H1 (cell line): ENCODE results near the gene IFT172. TPM values are rescaled to one million over a fixed set of nuclear protein-coding genes. Genes with fewer than 3 reads are reported as not detected.
A peak's percentile ranks its signal among the peaks of the same experiment; 100 is the strongest.
"Not testable (repeated sequence)": the region's sequence is repeated elsewhere in the genome, so short reads cannot be mapped to it uniquely, and the experiment has no call there.

Experiments
- CTCF ChIA-PET: fragments of 300-600 bp; sonication (Branson Sonifier 250); formaldehyde crosslinking; loops from one replicate; lab custom pipeline; 2021; ENCODE audit not compliant: partially characterized antibody; lab: Charles Lee
- POLR2A ChIA-PET: fragments of 300-600 bp; sonication (Branson Sonifier 250); formaldehyde crosslinking; loops from one replicate; lab custom pipeline; 2021; ENCODE audit warnings: inconsistent platforms; ENCODE audit not compliant: partially characterized antibody; lab: Charles Lee
- DNase-seq, 2 experiments: peaks; one replicate each; pipeline versions ENCODE4 v3.0.0 to v3.0.0-alpha.2; 2010 to 2022; ENCODE audit warnings: low spot score in 2 of 2, low read depth in 1 of 2, mixed read lengths in 1 of 2
- FAIRE-seq: peaks from 2 replicates; lab custom pipeline; 2011; peaks lifted over from hg19 to GRCh38; lab: Jason Lieb, UNC
- H2AFZ ChIP-seq: 2 replicates; pipeline ENCODE4 v1.8.1; 2012; ENCODE audit warnings: low read length, inconsistent platforms
- H2AK5ac ChIP-seq: 2 replicates; pipeline ENCODE4 v1.6.1; 2013; ENCODE audit warnings: low read depth, low read length
- H2BK120ac ChIP-seq: replicated peaks from 2 replicates; pipeline ENCODE3; 2013; ENCODE audit warnings: low read depth, low read length, inconsistent platforms
- H2BK12ac ChIP-seq: 2 replicates; pipeline ENCODE4 v1.6.1; 2013; ENCODE audit warnings: low read depth, low read length
- H2BK15ac ChIP-seq: 2 replicates; pipeline ENCODE4 v1.6.1; 2013; ENCODE audit warnings: low read length
- H2BK20ac ChIP-seq: 2 replicates; pipeline ENCODE4 v1.6.1; 2013; ENCODE audit warnings: low read length
- H2BK5ac ChIP-seq: 2 replicates; pipeline ENCODE4 v1.6.1; 2013; ENCODE audit warnings: low read depth, low read length
- H3K14ac ChIP-seq: 2 replicates; pipeline ENCODE4 v1.6.1; 2013; ENCODE audit warnings: inconsistent platforms; ENCODE audit not compliant: insufficient read length
- H3K18ac ChIP-seq: 2 replicates; pipeline ENCODE4 v1.6.1; 2013; ENCODE audit warnings: low read length; ENCODE audit errors: extremely low read depth
- H3K23ac ChIP-seq: 2 replicates; pipeline ENCODE4 v1.6.1; 2013; ENCODE audit warnings: inconsistent platforms; ENCODE audit not compliant: insufficient read length
- H3K23me2 ChIP-seq: 2 replicates; pipeline ENCODE4 v1.6.1; 2013; ENCODE audit warnings: low read depth, low read length
- H3K27ac ChIP-seq: 2 replicates; pipeline ENCODE4 v1.6.1; 2011; ENCODE audit warnings: low read depth, low read length, inconsistent platforms
- H3K27me3 ChIP-seq, 4 experiments: replicated peaks in 1 of 4; 1 replicate in 1 of 4; 2 replicates in 3 of 4; pipeline versions ENCODE4 v1.6.1 to v1.8.1; 2011 to 2013; ENCODE audit warnings: low read length in 3 of 4, mild to moderate bottlenecking in 3 of 4, inconsistent platforms in 2 of 4, mixed read lengths in 2 of 4, moderate library complexity in 1 of 4; ENCODE audit not compliant: control insufficient read depth in 3 of 4, insufficient read depth in 3 of 4; ENCODE audit errors: extremely low read depth in 1 of 4
- H3K36me3 ChIP-seq, 4 experiments: 2 replicates each; pipeline versions ENCODE4 v1.6.1 to v1.8.1; 2011 to 2013; ENCODE audit warnings: mild to moderate bottlenecking in 4 of 4, low read length in 3 of 4, moderate library complexity in 2 of 4, control low read depth in 1 of 4, inconsistent platforms in 1 of 4; ENCODE audit not compliant: insufficient read depth in 4 of 4, control insufficient read depth in 2 of 4
- H3K4ac ChIP-seq: replicated peaks from 2 replicates; pipeline ENCODE3; 2013; ENCODE audit warnings: low read length, low read depth, mixed read lengths, inconsistent platforms; ENCODE audit not compliant: insufficient read length
- H3K4me1 ChIP-seq, 4 experiments: replicated peaks in 1 of 4; 1 replicate in 1 of 4; 2 replicates in 3 of 4; pipeline versions ENCODE4 v1.6.1 to v1.8.1; 2011 to 2013; ENCODE audit warnings: low read length in 3 of 4, inconsistent platforms in 2 of 4, mixed read lengths in 1 of 4; ENCODE audit not compliant: insufficient read depth in 4 of 4, control insufficient read depth in 3 of 4
- H3K4me2 ChIP-seq, 2 experiments: 2 replicates each; pipeline versions ENCODE4 v1.6.1 to v1.8.1; 2011 to 2013; ENCODE audit warnings: low read depth in 2 of 2, low read length in 2 of 2, control low read depth in 1 of 2, inconsistent platforms in 1 of 2, mild to moderate bottlenecking in 1 of 2; ENCODE audit not compliant: insufficient read depth in 1 of 2
- H3K4me3 ChIP-seq, 4 experiments: fragments of 200-600, 300-600 bp in 1 of 4; sonication (generic), shearing (Covaris generic), sonication (Bioruptor Twin) in 1 of 4; 2 replicates each; pipeline versions ENCODE4 v1.5.1 to v1.8.1; 2011 to 2016; ENCODE audit warnings: low read length in 4 of 4, low read depth in 3 of 4, control low read depth in 2 of 4, inconsistent platforms in 2 of 4, mild to moderate bottlenecking in 2 of 4, mixed read lengths in 1 of 4, moderate library complexity in 1 of 4; ENCODE audit not compliant: insufficient read depth in 2 of 4; ENCODE audit errors: extremely low read depth in 1 of 4
- H3K56ac ChIP-seq: replicated peaks from 2 replicates; pipeline ENCODE3; 2013; ENCODE audit warnings: low read depth, mild to moderate bottlenecking, mixed read lengths, low read length, inconsistent platforms; ENCODE audit not compliant: insufficient read length
- H3K79me1 ChIP-seq: 2 replicates; pipeline ENCODE4 v1.6.1; 2013; ENCODE audit warnings: low read depth, low read length, control low read depth
- H3K79me2 ChIP-seq, 2 experiments: 2 replicates each; pipeline versions ENCODE4 v1.6.1 to v1.8.1; 2012 to 2013; ENCODE audit warnings: low read length in 2 of 2, mild to moderate bottlenecking in 2 of 2, inconsistent platforms in 1 of 2; ENCODE audit not compliant: insufficient read depth in 2 of 2, control insufficient read depth in 1 of 2
- H3K9ac ChIP-seq, 4 experiments: replicated peaks in 1 of 4; 1 replicate in 1 of 4; 2 replicates in 3 of 4; pipeline versions ENCODE4 v1.6.1 to v1.8.1; 2011 to 2013; ENCODE audit warnings: low read depth in 3 of 4, low read length in 3 of 4, control low read depth in 2 of 4, mild to moderate bottlenecking in 2 of 4, moderate library complexity in 2 of 4, inconsistent platforms in 1 of 4; ENCODE audit errors: extremely low read depth in 1 of 4
- H3K9me3 ChIP-seq, 2 experiments: 2 replicates each; pipeline versions ENCODE4 v1.6.1 to v1.8.1; 2012 to 2013; ENCODE audit warnings: mild to moderate bottlenecking in 2 of 2, moderate library complexity in 2 of 2, control low read depth in 1 of 2, inconsistent platforms in 1 of 2, low read depth in 1 of 2, low read length in 1 of 2, mixed read lengths in 1 of 2; ENCODE audit not compliant: insufficient read depth in 2 of 2
- H4K20me1 ChIP-seq, 2 experiments: replicated peaks in 1 of 2; 2 replicates each; pipeline versions ENCODE3 to v1.8.1; 2011 to 2013; ENCODE audit warnings: inconsistent platforms in 2 of 2, low read length in 2 of 2, mild to moderate bottlenecking in 1 of 2; ENCODE audit not compliant: insufficient read depth in 2 of 2, control insufficient read depth in 1 of 2
- H4K5ac ChIP-seq: 2 replicates; pipeline ENCODE4 v1.6.1; 2013; ENCODE audit warnings: low read length, low read depth, mixed read lengths, inconsistent platforms; ENCODE audit not compliant: insufficient read length
- H4K8ac ChIP-seq: 2 replicates; pipeline ENCODE4 v1.8.0; 2013; ENCODE audit warnings: mild to moderate bottlenecking, moderate library complexity, low read length, inconsistent platforms; ENCODE audit not compliant: insufficient read depth; ENCODE audit errors: extremely low read depth
- H4K91ac ChIP-seq: replicated peaks from 2 replicates; pipeline ENCODE3; 2013; ENCODE audit warnings: low read length, mixed read lengths, inconsistent platforms; ENCODE audit not compliant: insufficient read length
- HDAC2 ChIP-seq, 2 experiments: fragments of 300-600 bp in 1 of 2; sonication (generic) in 1 of 2; IDR thresholded peaks; 2 replicates each; pipeline ENCODE4 v1.6.1; 2011 to 2012; ENCODE audit warnings: low read depth in 2 of 2, low read length in 2 of 2, mild to moderate bottlenecking in 2 of 2, moderate library complexity in 2 of 2, borderline replicate concordance in 1 of 2, inconsistent platforms in 1 of 2
- HDAC6 ChIP-seq: IDR thresholded peaks from one replicate; pipeline ENCODE4 v1.7.1; 2012; ENCODE audit warnings: low read depth, mild to moderate bottlenecking, inconsistent platforms, low read length, moderate library complexity
- RBBP5 ChIP-seq: IDR thresholded peaks from 2 replicates; pipeline ENCODE4 v1.7.1; 2012; ENCODE audit warnings: low read depth, mild to moderate bottlenecking, inconsistent platforms, low read length, moderate library complexity, borderline replicate concordance
- USF2 ChIP-seq: IDR thresholded peaks from 2 replicates; pipeline ENCODE4 v1.6.1; 2011; ENCODE audit warnings: low read length, improper control_type of control experiment
- WGBS, 2 experiments: shearing (Covaris generic) in 1 of 2; methylation state at CpG; one replicate each; pipeline versions ENCODE4 v1.1.6 to v1.1.7; 2013 to 2015; ENCODE audit warnings: low lambda C conversion rate in 2 of 2, mixed read lengths in 2 of 2, inconsistent platforms in 1 of 2, low coverage in 1 of 2, missing lambda C conversion rate in 1 of 2; ENCODE audit not compliant: insufficient replicate concordance in 2 of 2, insufficient coverage in 1 of 2, insufficient read length in 1 of 2; ENCODE audit errors: extremely low coverage in 1 of 2, missing lambda C conversion rate in 1 of 2; 5-methylcytosine and 5-hydroxymethylcytosine counted together
- polyA plus RNA-seq, 7 experiments: library from polyadenylated mRNA; depleted of rRNA in 3 of 7; stranded (reverse) in 5 of 7; unstranded in 2 of 7; fragments of >200 nt in 5 of 7; fragments of 200-250 nt in 2 of 7; gene quantifications; 1 replicate in 5 of 7; 2 replicates in 1 of 7; 4 replicates in 1 of 7; pipeline versions ENCODE4 v1.2.1 to v1.2.3, GENCODE V29; 2011 to 2013; ENCODE audit warnings: missing spikeins in 2 of 7, mixed read lengths in 2 of 7
- total RNA-seq: library from RNA; stranded (reverse); fragmentation: NEBNext Ultra II Directional; extraction: Animal tissue kit (Norgen Biotek cat#: 25700); gene quantifications from 2 replicates; pipeline ENCODE4 v1.2.1, GENCODE V29; 2021

The IFT172 gene
- total and polyA plus RNA-seq, 2 of the 8 experiments (the other 6 are each of a cell fraction or from before 2014, with no cell fraction given) = 13.5 to 14.0 TPM

- no peak for TF ChIP-seq HDAC6
- TF ChIP-seq HDAC2 (IDR thresholded peaks at IDR 0.05; ENCODE audit: borderline replicate concordance in 1 of 2, low read depth in 2 of 2, low read length in 2 of 2) = peak in 1 of 2 experiments; percentile 89; a peak in 2 of 4 replicates
- TF ChIP-seq RBBP5 = no peak
- TF ChIP-seq USF2 = peak; percentile 16; the same call in 1 of the 2 replicates
Observed at GRCh38 chr2:27489498-27490397, at the start of gene IFT172 (continued).

- H3K4me3 ChIP-seq, H3K4ac ChIP-seq, H3K27me3 ChIP-seq, H4K91ac ChIP-seq, H2BK12ac ChIP-seq, CTCF ChIA-PET, H3K4me1 ChIP-seq, FAIRE-seq, H3K18ac ChIP-seq, H2BK120ac ChIP-seq, H3K9ac ChIP-seq, H2BK5ac ChIP-seq, H3K14ac ChIP-seq, H3K79me1 ChIP-seq, H2AFZ ChIP-seq, H3K27ac ChIP-seq, DNase-seq, H3K23me2 ChIP-seq, H4K5ac ChIP-seq, H4K8ac ChIP-seq, H3K9me3 ChIP-seq, H2AK5ac ChIP-seq, H4K20me1 ChIP-seq, H3K36me3 ChIP-seq, H2BK20ac ChIP-seq, H2BK15ac ChIP-seq, H3K23ac ChIP-seq, H3K4me2 ChIP-seq, H3K79me2 ChIP-seq: not testable (repeated sequence)
- peak overlapping the region; percentile 17 for H3K56ac ChIP-seq
- POLR2A ChIA-PET = interaction anchor here (0.7 kb wide), 1 partner anchor 34 kb away, joined by 3 read pairs; no protein-coding TSS in a partner anchor
- 81% methylated on average over 4 of the region's 6 CpGs; no CpG with 5 or more reads in 1 of the 2 experiments for WGBS, 2 experiments
Observed at GRCh38 chr2:27538839-27539450, 49.4 kb upstream of the IFT172 start.
